Measurements from ENCODE around the gene HNRNPK. TPM values are rescaled to one million over a fixed set of nuclear protein-coding genes. Genes with fewer than 3 reads are reported as not detected.

HNRNPK gene
- total RNA-seq, 1 donor from 2014 or later, result 349 TPM

GRCh38 chr9:83932851-83933250 lies 47.2 kb downstream of the HNRNPK start:
- ATAC-seq, result no peak

GRCh38 chr9:83932011-83932410 lies 48.0 kb downstream of the HNRNPK start:
- ATAC-seq, result peak; percentile 31

GRCh38 chr9:83930881-83931280 lies 49.1 kb downstream of the HNRNPK start:
- ATAC-seq, result no peak

GRCh38 chr9:83927591-83927990 lies 52.4 kb downstream of the HNRNPK start:
- no peak for ATAC-seq

GRCh38 chr9:83920927-83921707 lies 58.9 kb downstream of the HNRNPK start, which contains the start of gene KIF27:
Gene KIF27 (minus strand): TSS chr9:83921432. CDS start chr9:83915591, 5,841 bp downstream.
- peak; percentile 98 for ATAC-seq

GRCh38 chr9:83920469-83920926 lies 59.5 kb downstream of the HNRNPK start:
- peak; percentile 61 for ATAC-seq

- ATAC-seq, result no peak
Observed at GRCh38 chr9:83919111-83919510, 60.9 kb downstream of the HNRNPK start.

Other genes starting within 250 kb of the HNRNPK start
- 1.6 TPM for gene GKAP1, start 162.4 kb downstream of the HNRNPK start, total RNA-seq
- 2.5 TPM for gene KIF27, start 58.8 kb downstream of the HNRNPK start, total RNA-seq
- 6.7 TPM for gene RMI1, start 590 bp upstream of the HNRNPK start, total RNA-seq